Measurements from ENCODE around the gene SMPX. TPM values are rescaled to one million over a fixed set of nuclear protein-coding genes. Genes with fewer than 3 reads are reported as not detected.

The SMPX gene
- total RNA-seq, 2 experiments from 2014 or later, result not detected

GRCh38 chrX:21666679-21667078, 91.2 kb downstream of the SMPX start:
- Histone ChIP-seq H3K27ac (ENCODE audit: low read depth, low read length, poor library complexity, severe bottlenecking) (no peak overlapping the region), H3K9me3 (ENCODE audit: low read length) (no peaks in the 10 kb centered on the region), H3K9me2 (ENCODE audit: insufficient read depth, low read length) (no peaks in the 10 kb centered on the region), H3K4me1 (ENCODE audit: insufficient read depth, low read length, poor library complexity, severe bottlenecking) (no peaks in the 10 kb centered on the region), H2AFZ (ENCODE audit: low read length) (no peak overlapping the region), H3K4me2 (ENCODE audit: low read length) (no peak overlapping the region), H3K36me3 (ENCODE audit: insufficient read depth, low read length) (no peaks in the 10 kb centered on the region), H3K4me3 (ENCODE audit: low read depth, low read length, poor library complexity, severe bottlenecking) (no peak overlapping the region), H4K20me1 (ENCODE audit: insufficient read depth, low read length) (no peaks in the 10 kb centered on the region), H3K79me2 (ENCODE audit: insufficient read depth, low read depth, low read length) (no peaks in the 10 kb centered on the region)
- POLR2A ChIA-PET, result no interaction called here
- intact Hi-C loops (cut with micrococcal nuclease; ENCODE audit: unreplicated experiment), result no loop called here
- CTCF ChIA-PET (ENCODE audit: unreplicated experiment), result no interaction called here
- DNase-seq (ENCODE audit: low spot score), result no peak
- TF ChIP-seq, protein P1, sequence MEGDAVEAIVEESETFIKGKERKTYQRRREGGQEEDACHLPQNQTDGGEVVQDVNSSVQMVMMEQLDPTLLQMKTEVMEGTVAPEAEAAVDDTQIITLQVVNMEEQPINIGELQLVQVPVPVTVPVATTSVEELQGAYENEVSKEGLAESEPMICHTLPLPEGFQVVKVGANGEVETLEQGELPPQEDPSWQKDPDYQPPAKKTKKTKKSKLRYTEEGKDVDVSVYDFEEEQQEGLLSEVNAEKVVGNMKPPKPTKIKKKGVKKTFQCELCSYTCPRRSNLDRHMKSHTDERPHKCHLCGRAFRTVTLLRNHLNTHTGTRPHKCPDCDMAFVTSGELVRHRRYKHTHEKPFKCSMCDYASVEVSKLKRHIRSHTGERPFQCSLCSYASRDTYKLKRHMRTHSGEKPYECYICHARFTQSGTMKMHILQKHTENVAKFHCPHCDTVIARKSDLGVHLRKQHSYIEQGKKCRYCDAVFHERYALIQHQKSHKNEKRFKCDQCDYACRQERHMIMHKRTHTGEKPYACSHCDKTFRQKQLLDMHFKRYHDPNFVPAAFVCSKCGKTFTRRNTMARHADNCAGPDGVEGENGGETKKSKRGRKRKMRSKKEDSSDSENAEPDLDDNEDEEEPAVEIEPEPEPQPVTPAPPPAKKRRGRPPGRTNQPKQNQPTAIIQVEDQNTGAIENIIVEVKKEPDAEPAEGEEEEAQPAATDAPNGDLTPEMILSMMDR (conservative IDR thresholded peaks at IDR 0.05; ENCODE audit: low read length), result no peak
- no peak for TF ChIP-seq EZH2phosphoT487 (IDR thresholded peaks at IDR 0.05; ENCODE audit: borderline replicate concordance, low read depth, low read length)
- no TSS peak for BruUV-seq (replicated peaks)

DNA sequence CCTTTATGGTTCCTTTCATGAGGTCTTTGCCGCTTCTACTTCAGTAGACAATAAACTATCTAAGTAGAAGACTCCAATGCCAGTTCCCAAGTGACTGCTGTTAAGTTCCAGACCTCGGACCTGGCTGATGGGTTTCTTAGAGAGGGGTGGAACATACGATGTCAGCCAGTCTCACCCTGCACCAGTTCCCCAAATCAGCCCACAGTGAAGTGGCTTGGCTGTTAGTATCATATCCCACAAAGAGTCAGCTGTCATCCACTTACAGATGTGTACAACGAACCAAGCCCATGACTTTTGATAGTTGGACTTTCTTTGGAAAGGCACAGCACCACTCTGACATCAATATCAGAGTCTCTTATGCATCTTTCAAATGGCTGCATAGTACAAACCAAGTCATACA, 91.7 kb downstream of the SMPX start:
- H3K9me2 ChIP-seq (ENCODE audit: insufficient read depth, low read length), result no peaks in the 10 kb centered on the region
- no peaks in the 10 kb centered on the region for H3K36me3 ChIP-seq (ENCODE audit: insufficient read depth, low read length)
- DNase-seq (ENCODE audit: low spot score), result no peak
- ChIA-PET POLR2A (no interaction called here), CTCF (ENCODE audit: unreplicated experiment) (no interaction called here)
- H3K79me2 ChIP-seq (ENCODE audit: insufficient read depth, low read depth, low read length), result no peaks in the 10 kb centered on the region
- intact Hi-C loops (cut with micrococcal nuclease; ENCODE audit: unreplicated experiment), result no loop called here
- no peaks in the 10 kb centered on the region for H3K4me1 ChIP-seq (ENCODE audit: insufficient read depth, low read length, poor library complexity, severe bottlenecking)
- no peak overlapping the region for H3K4me2 ChIP-seq (ENCODE audit: low read length)
- H4K20me1 ChIP-seq (ENCODE audit: insufficient read depth, low read length), result no peaks in the 10 kb centered on the region
- H2AFZ ChIP-seq (ENCODE audit: low read length), result no peak overlapping the region
- no peak overlapping the region for H3K4me3 ChIP-seq (ENCODE audit: low read depth, low read length, poor library complexity, severe bottlenecking)
- H3K9me3 ChIP-seq (ENCODE audit: low read length), result no peaks in the 10 kb centered on the region
- no peak overlapping the region for H3K27ac ChIP-seq (ENCODE audit: low read depth, low read length, poor library complexity, severe bottlenecking)
- TF ChIP-seq, protein P1 (conservative IDR thresholded peaks at IDR 0.05; ENCODE audit: low read length), result no peak
- no peak for TF ChIP-seq EZH2phosphoT487 (IDR thresholded peaks at IDR 0.05; ENCODE audit: borderline replicate concordance, low read depth, low read length)
- no TSS peak for BruUV-seq (replicated peaks)

DNA sequence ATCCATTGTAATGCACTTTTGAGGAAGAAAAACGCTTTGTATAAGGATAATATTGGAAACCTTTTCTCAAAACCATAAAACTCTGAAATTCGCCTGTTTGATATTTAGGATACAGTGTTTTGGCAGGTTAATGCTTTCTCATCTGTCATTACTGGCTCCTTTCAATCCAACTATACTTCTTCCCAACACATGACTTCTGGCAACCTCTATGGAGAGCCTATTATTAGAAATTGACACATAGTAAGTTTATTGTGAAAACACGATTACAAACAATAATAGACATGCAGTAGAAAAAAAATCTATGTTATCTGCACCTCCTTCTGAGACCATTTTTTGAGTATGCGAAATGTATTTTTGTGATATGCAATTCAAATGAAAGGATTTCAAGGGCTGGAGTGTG, 95.2 kb downstream of the SMPX start:
- TF ChIP-seq, protein P1 (conservative IDR thresholded peaks at IDR 0.05; ENCODE audit: low read length), result no peak
- TF ChIP-seq EZH2phosphoT487 (IDR thresholded peaks at IDR 0.05; ENCODE audit: borderline replicate concordance, low read depth, low read length), result no peak
- H3K4me1 ChIP-seq (ENCODE audit: insufficient read depth, low read length, poor library complexity, severe bottlenecking), result no peaks in the 10 kb centered on the region
- H2AFZ ChIP-seq (ENCODE audit: low read length), result no peak overlapping the region
- intact Hi-C loops (cut with micrococcal nuclease; ENCODE audit: unreplicated experiment), result no loop called here
- H3K79me2 ChIP-seq (ENCODE audit: insufficient read depth, low read depth, low read length), result no peaks in the 10 kb centered on the region
- no peaks in the 10 kb centered on the region for H3K9me2 ChIP-seq (ENCODE audit: insufficient read depth, low read length)
- no peak for DNase-seq (ENCODE audit: low spot score)
- no TSS peak for BruUV-seq (replicated peaks)
- POLR2A ChIA-PET, result no interaction called here
- no peak overlapping the region for H3K4me2 ChIP-seq (ENCODE audit: low read length)
- no peak overlapping the region for H3K4me3 ChIP-seq (ENCODE audit: low read depth, low read length, poor library complexity, severe bottlenecking)
- no peaks in the 10 kb centered on the region for H4K20me1 ChIP-seq (ENCODE audit: insufficient read depth, low read length)
- no peak overlapping the region for H3K27ac ChIP-seq (ENCODE audit: low read depth, low read length, poor library complexity, severe bottlenecking)
- CTCF ChIA-PET (ENCODE audit: unreplicated experiment), result no interaction called here
- no peaks in the 10 kb centered on the region for H3K9me3 ChIP-seq (ENCODE audit: low read length)
- no peaks in the 10 kb centered on the region for H3K36me3 ChIP-seq (ENCODE audit: insufficient read depth, low read length)
